ENCODE data around the gene ELP5. TPM values are rescaled to one million over a fixed set of nuclear protein-coding genes. Genes with fewer than 3 reads are reported as not detected.
A peak's percentile ranks its signal among the peaks of the same experiment; 100 is the strongest.

The ELP5 gene
- total and polyA plus RNA-seq, 2 experiments from 2014 or later: 38.3 to 41.4 TPM

- Histone ChIP-seq H2AFZ (no peak overlapping the region), H3F3A (replicated peaks; ENCODE audit: low read depth) (peaks cover 19% of the 10 kb centered on the region), H3K36me3 (ENCODE audit: insufficient read depth) (peaks cover 11% of the 10 kb centered on the region; the same call in 1 of the 2 replicates), H3K27ac (ENCODE audit: low read depth) (no peak overlapping the region), H3K4me1 (ENCODE audit: insufficient read depth) (peaks cover 28% of the 10 kb centered on the region), H3K4me2 (no peak overlapping the region), H3K79me2 (replicated peaks; ENCODE audit: insufficient read depth) (no peaks in the 10 kb centered on the region; the same call in 1 of the 2 replicates), H3K4me3 (no peak overlapping the region), H3K9me2 (ENCODE audit: insufficient read depth) (no peaks in the 10 kb centered on the region), H3K27me3 (ENCODE audit: insufficient read depth) (no peaks in the 10 kb centered on the region), H4K20me1 (replicated peaks; ENCODE audit: insufficient read depth) (peaks cover 27% of the 10 kb centered on the region)
- no peak overlapping the region for H3K27ac Mint-ChIP-seq
- ATAC-seq (no peak), DNase-seq (ENCODE audit: low spot score) (no peak)
- H3K4me3 Mint-ChIP-seq: no peak overlapping the region
- peaks cover 50% of the 10 kb centered on the region for H3K27me3 Mint-ChIP-seq (ENCODE audit: insufficient read depth, low read depth, poor library complexity)
- H3K9me3 Mint-ChIP-seq: no peaks in the 10 kb centered on the region; the same call in 1 of the 3 replicates
- TF ChIP-seq ZNF331 (CRISPR knock-in tag; IDR thresholded peaks at IDR 0.05; ENCODE audit: low read depth) (no peak), NANOG (IDR thresholded peaks at IDR 0.05; ENCODE audit: borderline replicate concordance) (no peak), ZNF462 (CRISPR knock-in tag; IDR thresholded peaks at IDR 0.05) (no peak), POLR2AphosphoS5 (IDR thresholded peaks at IDR 0.05; ENCODE audit: low read depth) (0 out of 2 replicates have a peak, but pooled peaks have one; percentile 18), ETS1 (IDR thresholded peaks at IDR 0.05) (no peak)
- TF ChIP-seq, protein P1, sequence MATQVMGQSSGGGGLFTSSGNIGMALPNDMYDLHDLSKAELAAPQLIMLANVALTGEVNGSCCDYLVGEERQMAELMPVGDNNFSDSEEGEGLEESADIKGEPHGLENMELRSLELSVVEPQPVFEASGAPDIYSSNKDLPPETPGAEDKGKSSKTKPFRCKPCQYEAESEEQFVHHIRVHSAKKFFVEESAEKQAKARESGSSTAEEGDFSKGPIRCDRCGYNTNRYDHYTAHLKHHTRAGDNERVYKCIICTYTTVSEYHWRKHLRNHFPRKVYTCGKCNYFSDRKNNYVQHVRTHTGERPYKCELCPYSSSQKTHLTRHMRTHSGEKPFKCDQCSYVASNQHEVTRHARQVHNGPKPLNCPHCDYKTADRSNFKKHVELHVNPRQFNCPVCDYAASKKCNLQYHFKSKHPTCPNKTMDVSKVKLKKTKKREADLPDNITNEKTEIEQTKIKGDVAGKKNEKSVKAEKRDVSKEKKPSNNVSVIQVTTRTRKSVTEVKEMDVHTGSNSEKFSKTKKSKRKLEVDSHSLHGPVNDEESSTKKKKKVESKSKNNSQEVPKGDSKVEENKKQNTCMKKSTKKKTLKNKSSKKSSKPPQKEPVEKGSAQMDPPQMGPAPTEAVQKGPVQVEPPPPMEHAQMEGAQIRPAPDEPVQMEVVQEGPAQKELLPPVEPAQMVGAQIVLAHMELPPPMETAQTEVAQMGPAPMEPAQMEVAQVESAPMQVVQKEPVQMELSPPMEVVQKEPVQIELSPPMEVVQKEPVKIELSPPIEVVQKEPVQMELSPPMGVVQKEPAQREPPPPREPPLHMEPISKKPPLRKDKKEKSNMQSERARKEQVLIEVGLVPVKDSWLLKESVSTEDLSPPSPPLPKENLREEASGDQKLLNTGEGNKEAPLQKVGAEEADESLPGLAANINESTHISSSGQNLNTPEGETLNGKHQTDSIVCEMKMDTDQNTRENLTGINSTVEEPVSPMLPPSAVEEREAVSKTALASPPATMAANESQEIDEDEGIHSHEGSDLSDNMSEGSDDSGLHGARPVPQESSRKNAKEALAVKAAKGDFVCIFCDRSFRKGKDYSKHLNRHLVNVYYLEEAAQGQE (IDR thresholded peaks at IDR 0.05; ENCODE audit: unreplicated experiment): no peak
- peaks cover 33% of the 10 kb centered on the region for H3K4me1 Mint-ChIP-seq
- H3K36me3 Mint-ChIP-seq (ENCODE audit: low read depth): peaks cover 63% of the 10 kb centered on the region
Observed at GRCh38 chr17:7222093-7222971, 29.7 kb upstream of the ELP5 start.

Data from GM23338 (cell line).